Left forelimb (tissue), 1 donor: ENCODE results near the gene CKMT2.

Experiments used
- DNase-seq: peaks from one replicate; pipeline ENCODE4 v3.0.0-alpha.2; 2018; ENCODE audit warnings: low spot score

CKMT2 gene

GRCh38 chr5:81216152-81216551 lies 17.0 kb upstream of the CKMT2 start:
- DNase-seq: no peak

DNA sequence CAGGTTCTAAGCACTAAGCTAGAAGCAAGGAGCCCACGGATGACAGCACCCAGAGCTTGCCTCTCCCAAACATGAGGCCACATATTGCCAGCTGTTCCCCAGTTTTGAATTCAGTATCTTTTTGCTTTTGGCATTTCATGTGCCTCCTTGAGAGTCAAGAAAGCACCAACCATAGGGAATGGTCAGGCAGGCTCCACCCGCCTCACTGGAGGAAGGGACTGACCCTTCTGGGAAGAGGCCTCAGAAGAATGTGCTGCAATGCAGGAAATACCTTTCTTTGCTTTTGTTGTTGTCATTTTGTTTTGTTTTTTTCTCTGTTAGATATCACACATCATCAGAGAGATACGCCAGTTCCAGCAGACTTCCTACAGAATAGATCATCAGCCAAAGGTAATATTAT lies 13.7 kb upstream of the CKMT2 start:
- DNase-seq: no peak

DNA sequence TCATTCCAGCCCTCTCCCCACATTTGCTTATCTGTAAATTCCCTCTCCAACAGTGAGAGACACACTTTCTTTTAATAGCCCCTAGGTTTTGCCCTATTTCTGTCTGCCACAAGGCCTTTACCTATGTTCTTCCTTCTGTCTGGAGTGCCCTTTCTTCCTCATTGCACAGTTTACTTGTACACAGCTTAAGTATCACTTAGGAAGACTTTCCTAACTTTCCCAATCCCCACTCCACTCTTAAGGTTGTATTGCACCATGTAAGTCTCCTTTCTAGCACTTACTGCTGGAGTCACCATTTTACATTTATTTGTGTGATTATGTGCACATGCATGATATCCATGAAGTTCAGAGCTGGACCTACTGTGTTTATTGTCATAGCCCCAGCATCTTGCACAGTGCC lies 10.8 kb upstream of the CKMT2 start:
- no peak for DNase-seq

GRCh38 chr5:81225463-81225862 lies 7.7 kb upstream of the CKMT2 start:
- no peak for DNase-seq

DNA sequence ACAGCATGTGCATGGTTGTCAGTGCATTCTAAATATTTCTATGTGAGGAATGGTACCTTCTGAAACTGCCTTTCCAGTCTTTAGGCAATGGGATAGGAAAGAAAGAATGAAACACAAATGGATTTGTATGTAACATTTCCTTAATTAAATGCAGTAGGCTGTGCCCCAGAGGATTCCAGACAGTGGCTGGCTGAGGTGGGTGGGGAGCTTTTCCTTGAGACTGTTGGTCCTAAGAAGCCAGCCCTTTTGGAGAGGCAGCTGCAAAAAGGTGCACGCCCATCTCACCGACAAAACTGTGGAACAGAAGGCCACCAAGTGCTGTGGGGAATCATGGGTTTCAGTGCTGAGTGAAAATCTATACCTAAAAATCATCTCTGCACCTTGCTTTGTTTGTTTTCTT lies 6.8 kb upstream of the CKMT2 start:
- DNase-seq: no peak

GRCh38 chr5:81226949-81227348 lies 6.2 kb upstream of the CKMT2 start:
- no peak for DNase-seq

DNA sequence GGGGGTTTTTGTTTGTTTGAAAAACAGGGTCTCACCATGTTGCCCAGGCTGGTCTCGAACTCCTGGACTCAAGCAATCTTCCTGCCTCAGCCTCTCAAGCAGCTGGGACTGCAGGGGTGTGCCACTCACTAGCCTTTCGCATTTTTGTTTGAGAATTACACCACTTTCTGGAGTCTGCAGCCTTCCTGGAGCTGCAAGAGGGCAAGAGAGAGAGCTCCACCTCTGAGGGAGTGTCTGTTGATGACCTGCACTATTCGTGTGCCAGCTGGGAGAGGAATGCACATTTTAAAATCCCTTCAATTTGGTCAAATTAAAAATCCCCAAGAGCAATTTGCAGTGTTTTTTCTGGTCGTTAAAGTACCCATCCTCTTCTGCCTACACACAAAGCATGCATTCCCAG lies 5.0 kb upstream of the CKMT2 start:
- DNase-seq: no peak

GRCh38 chr5:81230416-81230815 lies 2.7 kb upstream of the CKMT2 start:
- DNase-seq: no peak

- DNase-seq: no peak
Observed at GRCh38 chr5:81232464-81233079, 550 bp upstream of the CKMT2 start.

- no peak for DNase-seq
Observed at GRCh38 chr5:81234299-81234698, 1.2 kb downstream of the CKMT2 start.

DNA sequence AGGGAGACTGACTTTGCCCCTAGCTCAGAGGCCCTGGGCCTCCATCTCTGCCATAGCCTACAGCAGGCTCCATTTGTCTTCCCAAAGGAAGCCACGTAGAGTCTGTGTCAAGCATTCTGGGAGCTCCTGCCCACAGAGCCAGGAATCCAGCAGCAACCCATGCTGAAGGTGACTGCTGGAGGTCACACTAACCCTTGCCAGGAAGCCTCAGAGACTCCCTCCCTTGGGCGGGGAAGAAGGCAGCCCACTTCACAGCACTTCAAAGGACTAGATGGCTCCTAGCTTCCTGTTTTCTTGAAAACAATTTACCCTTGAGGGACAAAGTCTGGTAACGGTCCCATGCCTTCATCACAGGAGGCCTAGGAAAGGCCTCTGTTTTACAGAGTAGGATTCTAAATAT lies 1.7 kb downstream of the CKMT2 start:
- no peak for DNase-seq

DNA sequence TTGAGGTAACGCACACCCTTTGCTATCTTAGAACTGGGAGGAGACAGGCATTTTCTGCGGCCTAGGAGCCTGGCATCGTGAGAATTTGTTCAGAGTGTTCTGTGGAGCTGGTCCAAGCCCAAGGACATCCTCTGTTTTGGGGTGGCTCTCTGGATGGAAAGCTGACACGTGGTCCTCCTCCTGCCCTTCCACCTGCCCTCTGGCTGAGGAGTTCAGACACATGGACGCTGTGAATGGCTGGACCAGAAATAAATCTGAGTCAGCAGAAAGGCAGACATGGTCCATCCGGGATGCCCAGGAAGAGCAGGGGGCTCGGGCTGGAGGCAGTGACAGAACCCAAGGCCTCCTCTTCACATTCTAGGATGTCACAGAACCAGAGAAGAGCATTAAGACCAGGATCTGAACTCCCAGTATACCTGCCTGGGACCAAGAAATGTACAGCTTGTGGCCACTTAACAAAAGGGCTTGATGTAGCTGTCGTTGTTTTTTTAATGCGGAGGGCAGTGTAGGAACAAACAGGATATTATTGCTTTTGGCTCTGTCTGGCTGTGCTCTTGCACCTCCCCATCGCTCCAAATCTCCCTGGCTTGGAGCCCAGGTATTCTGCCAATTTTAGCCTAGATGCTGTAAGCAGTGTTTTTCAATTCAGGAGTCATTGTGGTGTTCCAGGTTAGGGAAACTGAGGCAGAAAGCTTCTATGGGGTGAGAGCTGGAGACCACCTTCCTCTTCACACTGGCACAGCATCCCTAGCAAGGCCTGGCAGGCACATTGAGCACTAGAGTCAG lies 2.4 kb downstream of the CKMT2 start:
- no peak for DNase-seq

GRCh38 chr5:81238460-81238859 lies 5.3 kb downstream of the CKMT2 start:
- DNase-seq: no peak

DNA sequence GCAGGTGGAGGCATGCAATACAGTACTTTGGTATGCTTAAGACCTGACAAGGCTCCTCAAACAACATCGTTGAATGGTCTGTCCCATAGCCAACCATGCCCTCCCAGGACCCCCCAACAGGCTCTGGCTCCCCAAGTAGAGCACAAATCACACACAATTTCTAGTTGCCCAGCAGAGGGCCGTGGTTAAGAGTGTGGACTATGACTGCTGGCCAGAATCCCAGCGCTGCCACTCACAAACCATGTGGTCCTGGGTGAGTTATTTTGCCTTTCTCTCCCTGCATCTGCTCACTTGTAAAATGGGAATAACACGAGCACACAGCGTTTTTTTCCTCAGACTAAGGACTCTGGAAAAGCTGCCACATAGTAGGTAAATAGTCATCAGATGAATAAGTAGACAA lies 6.5 kb downstream of the CKMT2 start:
- DNase-seq: no peak

GRCh38 chr5:81241001-81241400 lies 7.9 kb downstream of the CKMT2 start:
- DNase-seq: no peak

DNA sequence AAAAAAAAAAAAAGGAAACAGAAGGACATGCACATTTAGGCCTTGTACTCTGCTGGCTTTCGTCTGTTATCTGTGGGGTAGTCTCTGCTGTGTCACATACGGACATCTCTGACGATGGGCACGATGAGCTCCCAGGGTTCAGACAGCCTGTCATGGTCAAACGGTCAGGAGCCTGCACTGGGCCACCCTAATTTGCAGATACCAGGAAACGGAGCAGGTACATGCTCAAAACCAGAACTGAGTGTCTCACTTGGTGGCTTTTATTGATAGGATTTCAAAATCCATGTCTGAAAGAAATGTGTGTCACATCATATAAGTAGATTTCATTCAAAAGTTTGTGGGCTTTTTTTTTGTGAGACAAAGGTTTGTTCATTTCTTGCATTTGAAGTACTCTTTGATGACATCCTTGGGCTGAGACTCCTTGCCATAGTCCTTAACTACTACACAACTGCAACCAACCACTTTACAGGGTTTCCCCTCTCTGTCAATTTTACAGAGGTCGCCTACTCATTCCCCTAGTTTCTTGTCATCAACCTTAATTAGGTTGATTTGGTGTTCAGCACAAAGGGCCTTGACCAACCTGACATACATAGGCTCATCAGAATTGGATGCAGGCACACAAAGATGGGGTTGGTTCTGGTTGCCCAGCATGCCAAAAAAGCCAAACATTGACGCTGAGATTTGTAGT lies 9.0 kb downstream of the CKMT2 start:
- DNase-seq: no peak

GRCh38 chr5:81242906-81243436 lies 9.8 kb downstream of the CKMT2 start:
- no peak for DNase-seq

DNA sequence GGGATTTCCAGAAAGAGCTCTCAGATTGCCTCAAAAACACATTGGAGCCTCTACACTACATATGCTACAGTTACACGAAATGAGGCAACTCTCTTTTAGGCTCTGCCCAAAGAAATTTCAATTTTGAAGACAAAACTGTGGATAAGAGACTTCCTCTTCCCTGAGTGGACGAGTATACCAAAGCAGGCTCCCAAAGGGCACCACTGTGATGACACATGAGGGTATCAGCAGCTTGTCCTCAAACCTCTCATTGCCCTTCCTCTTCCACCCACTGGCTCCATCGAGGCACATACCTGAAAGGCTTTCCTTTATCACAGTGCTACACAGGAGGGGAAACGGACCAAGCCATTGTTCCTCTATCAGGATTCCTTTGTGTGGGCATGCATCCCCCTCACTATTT lies 11.3 kb downstream of the CKMT2 start:
- no peak for DNase-seq

DNA sequence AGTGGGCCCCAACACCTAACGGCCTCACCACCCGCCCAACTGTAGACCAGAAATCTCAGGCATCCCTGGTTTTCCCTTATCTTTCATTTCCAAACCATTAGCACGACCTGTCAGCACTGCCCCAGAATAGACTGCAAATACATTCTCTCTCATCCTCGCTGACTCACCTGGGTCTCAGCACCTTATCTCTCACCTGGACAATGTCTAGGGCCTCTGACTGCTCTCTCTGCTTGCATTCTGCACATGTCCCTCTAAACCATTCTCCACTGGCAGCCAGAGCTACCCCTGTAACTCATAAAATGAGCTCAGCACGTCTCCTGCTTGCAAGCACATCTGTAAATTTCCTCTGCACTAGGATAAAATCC lies 12.7 kb downstream of the CKMT2 start:
- no peak for DNase-seq

DNA sequence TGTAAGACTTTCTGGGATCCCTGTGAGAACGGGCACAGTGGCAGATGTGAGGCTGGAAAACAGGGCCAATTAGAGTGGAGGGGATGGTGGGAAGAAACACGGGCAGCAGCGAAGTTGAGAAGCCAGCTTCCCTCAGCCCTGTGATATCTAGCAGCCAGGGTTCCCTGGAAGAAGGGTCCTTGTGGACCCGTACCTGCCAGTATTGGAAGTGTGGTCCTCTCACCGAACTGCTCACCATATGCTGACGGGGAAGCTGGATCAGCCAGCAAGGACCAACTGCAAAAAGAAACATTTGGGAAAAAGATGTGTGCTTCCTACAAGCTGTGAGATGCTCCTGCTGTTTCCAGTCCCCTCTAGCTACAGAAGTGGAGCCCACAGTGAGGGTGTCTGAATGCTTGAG lies 13.6 kb downstream of the CKMT2 start:
- DNase-seq: no peak

- no peak for DNase-seq
Observed at GRCh38 chr5:81247441-81247972, 14.4 kb downstream of the CKMT2 start.

DNA sequence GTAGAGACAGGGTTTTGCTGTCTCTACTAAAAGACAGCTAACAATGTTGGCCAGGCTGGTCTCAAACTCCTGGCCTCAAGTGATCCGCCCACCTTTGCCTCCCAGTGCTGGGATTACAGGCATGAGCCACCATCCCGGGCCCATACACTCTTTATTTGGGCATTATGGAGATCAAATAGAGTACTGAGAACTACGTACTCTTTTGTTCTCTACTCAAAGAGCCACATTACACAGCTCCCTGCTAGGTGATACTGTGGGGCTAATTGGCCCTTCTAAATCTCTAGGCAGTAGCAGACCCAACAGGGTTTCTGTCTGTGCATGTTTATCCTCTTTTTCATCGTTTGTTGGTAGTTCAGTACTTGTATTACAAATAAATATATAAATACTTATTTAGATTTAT lies 16.1 kb downstream of the CKMT2 start:
- DNase-seq: no peak

GRCh38 chr5:81250004-81250403 lies 16.9 kb downstream of the CKMT2 start:
- DNase-seq: no peak
